HPDE6-E6E7 (cell line): ENCODE data around the gene STK24.
"Not testable (repeated sequence)": the region's sequence is repeated elsewhere in the genome, so short reads cannot be mapped to it uniquely, and the experiment has no call there.

Experiments
- DNase-seq: peaks from one replicate; pipeline ENCODE4 v3.0.0; 2011; ENCODE audit warnings: missing footprints; ENCODE audit errors: extremely low spot score

The STK24 gene

GRCh38 chr13:98582947-98583346, 6.0 kb upstream of the STK24 start:
- DNase-seq = peak; percentile 92

GRCh38 chr13:98581971-98582702, 5.2 kb upstream of the STK24 start:
- no peak for DNase-seq

GRCh38 chr13:98581381-98581780, 4.5 kb upstream of the STK24 start:
- no peak for DNase-seq

- DNase-seq = no peak
Measured at GRCh38 chr13:98580420-98580819, 3.5 kb upstream of the STK24 start.

- no peak for DNase-seq
Measured at GRCh38 chr13:98577836-98578285, 954 bp upstream of the STK24 start.

GRCh38 chr13:98576200-98576945, 534 bp downstream of the STK24 start:
- DNase-seq = no peak

GRCh38 chr13:98575904-98576199, 1.1 kb downstream of the STK24 start:
- no peak for DNase-seq

GRCh38 chr13:98575009-98575903, 1.7 kb downstream of the STK24 start:
- DNase-seq = no peak

- DNase-seq = no peak
Measured at GRCh38 chr13:98571955-98572662, 4.8 kb downstream of the STK24 start.

GRCh38 chr13:98570929-98571372, 6.0 kb downstream of the STK24 start:
- peak; percentile 64 for DNase-seq

- DNase-seq = not testable (repeated sequence)
Measured at GRCh38 chr13:98569494-98570367, 7.2 kb downstream of the STK24 start.

GRCh38 chr13:98568918-98569317, 8.0 kb downstream of the STK24 start:
- DNase-seq = no peak

- DNase-seq = no peak
Measured at GRCh38 chr13:98567140-98567539, 9.8 kb downstream of the STK24 start.

- DNase-seq = no peak
Measured at GRCh38 chr13:98565726-98566565, 11.0 kb downstream of the STK24 start.

- DNase-seq = no peak
Measured at GRCh38 chr13:98564204-98564603, 12.7 kb downstream of the STK24 start.

GRCh38 chr13:98563071-98563470, 13.8 kb downstream of the STK24 start:
- DNase-seq = no peak

- no peak for DNase-seq
Measured at GRCh38 chr13:98559169-98559568, 17.7 kb downstream of the STK24 start.

GRCh38 chr13:98557937-98558792, 18.7 kb downstream of the STK24 start:
- no peak for DNase-seq
